Measurements from ENCODE around the gene RAD21L1.
A peak's percentile ranks its signal among the peaks of the same experiment; 100 is the strongest.

RAD21L1 gene

DNA sequence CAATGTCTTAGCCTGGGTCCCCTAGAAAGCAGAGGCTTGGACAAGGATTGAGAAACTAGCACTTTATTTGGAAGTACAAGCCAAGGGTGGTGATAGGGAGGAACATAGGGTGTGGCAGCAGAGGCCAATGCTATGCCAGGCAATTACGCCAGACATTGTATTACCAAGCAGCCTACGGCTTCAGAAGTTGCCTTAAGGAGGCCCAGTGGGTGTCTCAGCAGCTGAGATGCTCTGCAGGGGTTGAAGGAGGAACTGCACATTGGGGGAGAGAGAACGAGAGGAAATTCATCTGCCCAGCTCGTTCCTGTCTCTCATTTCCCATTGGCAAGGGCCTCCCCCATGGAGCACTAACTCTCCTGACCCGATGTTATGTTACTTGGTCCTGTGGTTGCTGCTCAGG, 21.7 kb upstream of the RAD21L1 start:
- no peak for DNase-seq (ENCODE audit: low spot score)
- in situ Hi-C loops (cut with MboI; ENCODE audit: low pct_unique_long_range_greater_than_20kb, low sequenced_read_pairs, unreplicated experiment): loop anchor here (25.0 kb wide), 1 partner anchor 392 kb away; no protein-coding TSS in a partner anchor
- TF ChIP-seq, protein P1, sequence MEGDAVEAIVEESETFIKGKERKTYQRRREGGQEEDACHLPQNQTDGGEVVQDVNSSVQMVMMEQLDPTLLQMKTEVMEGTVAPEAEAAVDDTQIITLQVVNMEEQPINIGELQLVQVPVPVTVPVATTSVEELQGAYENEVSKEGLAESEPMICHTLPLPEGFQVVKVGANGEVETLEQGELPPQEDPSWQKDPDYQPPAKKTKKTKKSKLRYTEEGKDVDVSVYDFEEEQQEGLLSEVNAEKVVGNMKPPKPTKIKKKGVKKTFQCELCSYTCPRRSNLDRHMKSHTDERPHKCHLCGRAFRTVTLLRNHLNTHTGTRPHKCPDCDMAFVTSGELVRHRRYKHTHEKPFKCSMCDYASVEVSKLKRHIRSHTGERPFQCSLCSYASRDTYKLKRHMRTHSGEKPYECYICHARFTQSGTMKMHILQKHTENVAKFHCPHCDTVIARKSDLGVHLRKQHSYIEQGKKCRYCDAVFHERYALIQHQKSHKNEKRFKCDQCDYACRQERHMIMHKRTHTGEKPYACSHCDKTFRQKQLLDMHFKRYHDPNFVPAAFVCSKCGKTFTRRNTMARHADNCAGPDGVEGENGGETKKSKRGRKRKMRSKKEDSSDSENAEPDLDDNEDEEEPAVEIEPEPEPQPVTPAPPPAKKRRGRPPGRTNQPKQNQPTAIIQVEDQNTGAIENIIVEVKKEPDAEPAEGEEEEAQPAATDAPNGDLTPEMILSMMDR (IDR thresholded peaks at IDR 0.05; ENCODE audit: extremely low read depth, insufficient read depth, missing control alignments): no peak

DNA sequence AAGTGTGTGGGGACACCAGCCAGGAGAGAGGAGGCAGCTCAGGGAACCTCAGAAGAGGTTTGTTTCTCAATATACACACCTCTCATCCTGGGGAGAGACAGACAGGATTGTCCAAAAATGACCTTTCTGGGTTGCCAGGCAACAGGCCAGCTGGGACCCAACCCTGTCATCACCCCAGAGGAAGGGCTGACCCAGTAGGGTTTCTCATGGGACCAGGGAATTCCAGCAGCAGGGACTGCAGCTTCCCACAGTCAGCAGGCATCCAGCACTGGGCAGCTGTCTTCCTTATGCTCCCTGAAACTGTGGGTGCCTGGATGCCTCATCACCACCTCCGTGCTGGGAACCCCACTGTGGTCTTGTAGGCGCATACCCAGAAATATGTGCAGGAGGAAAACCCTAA, 21.3 kb upstream of the RAD21L1 start:
- in situ Hi-C loops (cut with MboI; ENCODE audit: low pct_unique_long_range_greater_than_20kb, low sequenced_read_pairs, unreplicated experiment): loop anchor here (25.0 kb wide), 1 partner anchor 392 kb away; no protein-coding TSS in a partner anchor
- no peak for DNase-seq (ENCODE audit: low spot score)
- TF ChIP-seq, protein P1 (IDR thresholded peaks at IDR 0.05; ENCODE audit: extremely low read depth, insufficient read depth, missing control alignments): no peak

DNA sequence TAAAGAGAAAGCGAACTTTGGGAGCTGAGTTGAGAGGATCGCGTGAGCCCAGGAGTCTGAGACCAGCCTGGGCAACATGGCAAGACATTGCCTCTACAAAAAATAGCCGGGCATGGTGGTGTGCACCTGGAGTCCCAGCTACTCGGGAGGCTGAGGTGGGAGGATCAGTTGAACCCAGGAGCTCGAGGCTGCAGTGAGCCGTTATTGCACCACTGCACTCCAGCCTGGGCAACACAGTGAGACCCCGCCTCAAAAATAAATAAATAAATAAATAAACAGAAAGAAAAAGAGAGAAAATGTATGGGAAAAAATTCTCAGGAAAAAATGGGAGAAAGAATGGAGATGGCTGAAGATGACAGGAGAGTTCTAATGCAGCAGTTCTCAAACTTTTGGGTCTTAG, 20.0 kb upstream of the RAD21L1 start:
- in situ Hi-C loops (cut with MboI; ENCODE audit: low pct_unique_long_range_greater_than_20kb, low sequenced_read_pairs, unreplicated experiment): loop anchor here (25.0 kb wide), 1 partner anchor 394 kb away; no protein-coding TSS in a partner anchor
- DNase-seq (ENCODE audit: low spot score): no peak
- TF ChIP-seq, protein P1 (IDR thresholded peaks at IDR 0.05; ENCODE audit: extremely low read depth, insufficient read depth, missing control alignments): no peak

- TF ChIP-seq, protein P1 (IDR thresholded peaks at IDR 0.05; ENCODE audit: extremely low read depth, insufficient read depth, missing control alignments): no peak
- in situ Hi-C loops (cut with MboI; ENCODE audit: low pct_unique_long_range_greater_than_20kb, low sequenced_read_pairs, unreplicated experiment): loop anchor here (25.0 kb wide), 1 partner anchor 394 kb away; no protein-coding TSS in a partner anchor
- no peak for DNase-seq (ENCODE audit: low spot score)
Measured at GRCh38 chr20:1206366-1207148, 19.3 kb upstream of the RAD21L1 start.

DNA sequence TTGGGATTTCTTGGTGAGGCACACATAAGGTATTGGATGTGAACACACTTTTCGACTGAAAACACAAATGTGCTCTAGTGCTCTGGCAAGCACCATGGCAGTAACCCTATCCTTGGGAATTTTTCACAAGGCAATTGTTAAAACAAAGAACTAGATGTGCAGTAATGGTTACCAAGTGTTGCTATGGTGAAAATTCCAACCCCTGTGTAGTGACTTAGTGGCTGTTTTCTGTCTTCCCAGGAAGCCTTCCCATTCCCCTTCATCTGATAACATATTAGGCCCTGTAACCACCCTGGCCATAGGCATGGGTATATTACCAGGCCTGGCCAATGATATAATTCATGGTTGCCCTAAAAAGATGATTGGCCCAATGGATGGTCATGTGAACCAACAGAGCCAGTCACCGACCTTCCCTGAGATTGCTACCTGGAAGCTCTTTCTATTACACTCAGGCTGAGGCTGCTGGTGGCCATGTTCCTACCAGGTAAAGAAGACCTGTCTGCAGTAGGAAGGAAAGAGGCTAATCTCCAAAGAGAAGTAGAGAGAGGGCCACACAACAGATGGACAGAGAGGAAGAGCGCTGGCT, 18.5 kb upstream of the RAD21L1 start:
- in situ Hi-C loops (cut with MboI; ENCODE audit: low pct_unique_long_range_greater_than_20kb, low sequenced_read_pairs, unreplicated experiment): loop anchor here (25.0 kb wide), 1 partner anchor 395 kb away; no protein-coding TSS in a partner anchor
- TF ChIP-seq, protein P1 (IDR thresholded peaks at IDR 0.05; ENCODE audit: extremely low read depth, insufficient read depth, missing control alignments): no peak

GRCh38 chr20:1209447-1210387, 16.1 kb upstream of the RAD21L1 start:
- in situ Hi-C loops (cut with MboI; ENCODE audit: low pct_unique_long_range_greater_than_20kb, low sequenced_read_pairs, unreplicated experiment): loop anchor here (25.0 kb wide), 1 partner anchor 397 kb away; no protein-coding TSS in a partner anchor
- no peak for DNase-seq (ENCODE audit: low spot score)
- TF ChIP-seq, protein P1 (IDR thresholded peaks at IDR 0.05; ENCODE audit: extremely low read depth, insufficient read depth, missing control alignments): peak; percentile 19

More for the DNA sequence above, 18.5 kb upstream of the RAD21L1 start:
- no peak for DNase-seq (ENCODE audit: low spot score)

Data from GM13977 (cell line).